ENCODE results near the gene RIT2.

- TF ChIP-seq CTCF (IDR thresholded peaks at IDR 0.05 in 8 of 11, conservative IDR thresholded peaks at IDR 0.05 in 3 of 11), result no peak
- TF ChIP-seq POLR2A (IDR thresholded peaks at IDR 0.05), result no peak
- no peak for TF ChIP-seq POLR2AphosphoS5 (IDR thresholded peaks at IDR 0.05)
Observed at GRCh38 chr18:42915299-42915698, 200.2 kb downstream of the RIT2 start.

Measured in spleen (tissue), 7 donors.